Panc1 (cell line): ENCODE results near the gene RBL1. TPM values are rescaled to one million over a fixed set of nuclear protein-coding genes. Genes with fewer than 3 reads are reported as not detected.

Source experiments
- ATAC-seq: fragments of 200-7000 bp; cut with Tn5 transposase; 2 replicates; pipeline ENCODE4 v1.9.1; 2020; ENCODE audit warnings: mild to moderate bottlenecking, moderate library complexity
- BruUV-seq: library from RNA; stranded (reverse); fragments of 400-500 nt; replicated peaks from 2 replicates; lab custom pipeline; 2021; lab: Mats Ljungman, UMichigan
- CTCF ChIA-PET: fragments of 300-600 bp; sonication (Branson Sonifier 250); formaldehyde crosslinking; loops from one replicate; lab custom pipeline; 2022; ENCODE audit warnings: antibody characterized with exemption; lab: Charles Lee
- POLR2A ChIA-PET: fragments of 300-600 bp; sonication (Branson Sonifier 250); formaldehyde crosslinking; loops from one replicate; lab custom pipeline; 2022; ENCODE audit warnings: antibody characterized with exemption; lab: Charles Lee
- DNase-seq: peaks from one replicate; pipeline ENCODE4 v3.0.0-alpha.2; 2010; ENCODE audit warnings: low read depth, low spot score
- H3K27ac ChIP-seq: 2 replicates; pipeline ENCODE4 v1.5.1; 2011; ENCODE audit warnings: mild to moderate bottlenecking, low read length, inconsistent platforms
- H3K27me3 ChIP-seq: fragments of 200-500 bp; sonication (Bioruptor generic); 2 replicates; pipeline ENCODE4 v1.6.0; 2014; ENCODE audit warnings: low read length, inconsistent platforms; ENCODE audit not compliant: control insufficient read depth, insufficient read depth
- H3K36me3 ChIP-seq: fragments of 200-500 bp; sonication (Bioruptor generic); 2 replicates; pipeline ENCODE4 v1.5.1; 2014; ENCODE audit warnings: inconsistent platforms, mild to moderate bottlenecking, low read length, moderate library complexity; ENCODE audit not compliant: control insufficient read depth, insufficient read depth
- H3K4me1 ChIP-seq: 2 replicates; pipeline ENCODE4 v1.5.1; 2011; ENCODE audit warnings: inconsistent platforms, mild to moderate bottlenecking, low read length, moderate library complexity; ENCODE audit not compliant: control insufficient read depth, insufficient read depth
- H3K4me3 ChIP-seq, 2 experiments: 2 replicates each; pipeline ENCODE4 v1.5.1; 2011 to 2012; ENCODE audit warnings: low read depth in 2 of 2, low read length in 2 of 2, mild to moderate bottlenecking in 2 of 2, inconsistent platforms in 1 of 2, moderate library complexity in 1 of 2
- H3K9me3 ChIP-seq: fragments of 200-500 bp; sonication (Bioruptor generic); 2 replicates; pipeline ENCODE4 v1.5.1; 2014; ENCODE audit warnings: low read depth, mild to moderate bottlenecking, inconsistent platforms, low read length, moderate library complexity; ENCODE audit not compliant: control insufficient read depth, insufficient read depth
- POLR2AphosphoS5 ChIP-seq: IDR thresholded peaks from 2 replicates; pipeline ENCODE4 v1.6.1; 2012; ENCODE audit warnings: mild to moderate bottlenecking, low read depth, low read length, moderate library complexity
- SIN3A ChIP-seq: IDR thresholded peaks from 2 replicates; pipeline ENCODE4 v1.6.1; 2012; ENCODE audit warnings: low read depth, mild to moderate bottlenecking, low read length, moderate library complexity, borderline replicate concordance; ENCODE audit not compliant: insufficient read depth
- TCF7L2 ChIP-seq: IDR thresholded peaks from 2 replicates; pipeline ENCODE4 v1.6.1; 2011; ENCODE audit warnings: mild to moderate bottlenecking, low read depth, low read length, inconsistent platforms
- in situ Hi-C: cut with HindIII; loops from 2 replicates; pipeline ENCODE4 v1.10.0; 2016; ENCODE audit warnings: low sequenced_read_pairs, low pct_unique_long_range_greater_than_20kb
- intact Hi-C: fragments of 100-400 bp; cut with micrococcal nuclease; formaldehyde crosslinking; loops from one replicate; pipeline ENCODE4 v1.10.0; 2022; ENCODE audit not compliant: unreplicated experiment
- total RNA-seq: library from RNA; stranded (reverse); gene quantifications from one replicate; pipeline ENCODE4 v1.2.1, GENCODE V29; 2021; ENCODE audit not compliant: unreplicated experiment
- TF ChIP-seq, protein P1 (sequence below), 2 experiments: IDR thresholded peaks; 2 replicates each; pipeline ENCODE4 v1.6.1; 2011 to 2012; ENCODE audit warnings: low read depth in 2 of 2, control low read depth in 1 of 2, low read length in 1 of 2, mild to moderate bottlenecking in 1 of 2, moderate library complexity in 1 of 2; ENCODE audit not compliant: insufficient read depth in 1 of 2
- TF ChIP-seq, protein P2 (sequence below): fragments of 450-650 bp; IDR thresholded peaks from 2 replicates; pipeline ENCODE4 v1.5.1; 2017; ENCODE audit warnings: mild to moderate bottlenecking

RBL1 gene
- total RNA-seq, 1 experiment from 2014 or later, result 14.0 TPM

DNA sequence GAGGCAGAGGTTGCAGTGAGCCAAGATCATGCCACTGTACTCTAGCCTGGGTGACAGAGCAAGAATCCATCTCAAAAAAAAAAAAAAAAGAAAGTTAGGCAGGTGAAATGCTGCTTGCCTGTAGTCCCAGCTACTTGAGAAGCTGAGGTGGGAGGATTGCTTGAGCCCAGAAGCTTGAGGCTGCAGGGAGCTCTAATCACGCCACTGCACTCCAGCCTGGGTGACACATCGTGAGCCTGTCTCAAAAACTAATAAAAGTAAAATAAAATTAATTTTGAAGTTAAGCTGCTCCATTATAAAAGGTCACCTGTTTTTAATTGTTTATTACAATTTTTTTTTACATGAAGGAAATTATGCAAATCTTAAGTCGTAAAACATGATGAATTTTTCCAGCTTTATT, 121.1 kb downstream of the RBL1 start:
- CTCF ChIA-PET, result interaction anchor here (0.7 kb wide), 1 partner anchor 380 kb away, joined by 5 read pairs; no protein-coding TSS in a partner anchor
- Histone ChIP-seq H3K27ac (no peak overlapping the region), H3K27me3 (no peaks in the 10 kb centered on the region), H3K9me3 (no peaks in the 10 kb centered on the region), H3K4me3 (no peak overlapping the region), H3K36me3 (no peaks in the 10 kb centered on the region), H3K4me1 (no peaks in the 10 kb centered on the region)
- TF ChIP-seq, protein P1, sequence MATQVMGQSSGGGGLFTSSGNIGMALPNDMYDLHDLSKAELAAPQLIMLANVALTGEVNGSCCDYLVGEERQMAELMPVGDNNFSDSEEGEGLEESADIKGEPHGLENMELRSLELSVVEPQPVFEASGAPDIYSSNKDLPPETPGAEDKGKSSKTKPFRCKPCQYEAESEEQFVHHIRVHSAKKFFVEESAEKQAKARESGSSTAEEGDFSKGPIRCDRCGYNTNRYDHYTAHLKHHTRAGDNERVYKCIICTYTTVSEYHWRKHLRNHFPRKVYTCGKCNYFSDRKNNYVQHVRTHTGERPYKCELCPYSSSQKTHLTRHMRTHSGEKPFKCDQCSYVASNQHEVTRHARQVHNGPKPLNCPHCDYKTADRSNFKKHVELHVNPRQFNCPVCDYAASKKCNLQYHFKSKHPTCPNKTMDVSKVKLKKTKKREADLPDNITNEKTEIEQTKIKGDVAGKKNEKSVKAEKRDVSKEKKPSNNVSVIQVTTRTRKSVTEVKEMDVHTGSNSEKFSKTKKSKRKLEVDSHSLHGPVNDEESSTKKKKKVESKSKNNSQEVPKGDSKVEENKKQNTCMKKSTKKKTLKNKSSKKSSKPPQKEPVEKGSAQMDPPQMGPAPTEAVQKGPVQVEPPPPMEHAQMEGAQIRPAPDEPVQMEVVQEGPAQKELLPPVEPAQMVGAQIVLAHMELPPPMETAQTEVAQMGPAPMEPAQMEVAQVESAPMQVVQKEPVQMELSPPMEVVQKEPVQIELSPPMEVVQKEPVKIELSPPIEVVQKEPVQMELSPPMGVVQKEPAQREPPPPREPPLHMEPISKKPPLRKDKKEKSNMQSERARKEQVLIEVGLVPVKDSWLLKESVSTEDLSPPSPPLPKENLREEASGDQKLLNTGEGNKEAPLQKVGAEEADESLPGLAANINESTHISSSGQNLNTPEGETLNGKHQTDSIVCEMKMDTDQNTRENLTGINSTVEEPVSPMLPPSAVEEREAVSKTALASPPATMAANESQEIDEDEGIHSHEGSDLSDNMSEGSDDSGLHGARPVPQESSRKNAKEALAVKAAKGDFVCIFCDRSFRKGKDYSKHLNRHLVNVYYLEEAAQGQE (IDR thresholded peaks at IDR 0.05; ENCODE audit: insufficient read depth in 1 of 2, low read depth in 2 of 2, low read length in 1 of 2), result no peak
- TF ChIP-seq SIN3A, result no peak
- TF ChIP-seq, protein P2, sequence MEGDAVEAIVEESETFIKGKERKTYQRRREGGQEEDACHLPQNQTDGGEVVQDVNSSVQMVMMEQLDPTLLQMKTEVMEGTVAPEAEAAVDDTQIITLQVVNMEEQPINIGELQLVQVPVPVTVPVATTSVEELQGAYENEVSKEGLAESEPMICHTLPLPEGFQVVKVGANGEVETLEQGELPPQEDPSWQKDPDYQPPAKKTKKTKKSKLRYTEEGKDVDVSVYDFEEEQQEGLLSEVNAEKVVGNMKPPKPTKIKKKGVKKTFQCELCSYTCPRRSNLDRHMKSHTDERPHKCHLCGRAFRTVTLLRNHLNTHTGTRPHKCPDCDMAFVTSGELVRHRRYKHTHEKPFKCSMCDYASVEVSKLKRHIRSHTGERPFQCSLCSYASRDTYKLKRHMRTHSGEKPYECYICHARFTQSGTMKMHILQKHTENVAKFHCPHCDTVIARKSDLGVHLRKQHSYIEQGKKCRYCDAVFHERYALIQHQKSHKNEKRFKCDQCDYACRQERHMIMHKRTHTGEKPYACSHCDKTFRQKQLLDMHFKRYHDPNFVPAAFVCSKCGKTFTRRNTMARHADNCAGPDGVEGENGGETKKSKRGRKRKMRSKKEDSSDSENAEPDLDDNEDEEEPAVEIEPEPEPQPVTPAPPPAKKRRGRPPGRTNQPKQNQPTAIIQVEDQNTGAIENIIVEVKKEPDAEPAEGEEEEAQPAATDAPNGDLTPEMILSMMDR, result no peak
- intact Hi-C loops (no loop called here), in situ Hi-C loops (no loop called here)
- POLR2A ChIA-PET, result no interaction called here
- no peak for ATAC-seq
- BruUV-seq, result no TSS peak
- DNase-seq, result no peak

DNA sequence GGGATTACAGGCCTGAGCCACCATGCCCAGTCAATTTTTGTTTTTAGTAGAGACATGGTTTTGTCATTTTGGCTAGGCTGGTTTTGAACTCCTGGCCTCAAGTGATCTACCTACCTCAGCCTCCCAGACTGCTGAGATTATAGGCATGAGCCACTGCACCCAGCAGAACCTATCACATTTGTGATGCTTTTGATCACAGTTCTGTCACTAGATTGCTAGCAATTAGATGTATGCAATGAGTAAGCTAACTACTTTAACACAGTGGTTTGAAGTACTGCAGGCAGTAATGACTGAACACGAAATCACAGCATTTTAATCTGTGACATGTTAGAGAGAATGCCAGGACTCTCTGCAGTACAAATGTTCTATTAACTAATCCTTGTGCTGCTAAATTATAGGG, 124.7 kb downstream of the RBL1 start:
- POLR2A ChIA-PET, result no interaction called here
- intact Hi-C loops (no loop called here), in situ Hi-C loops (no loop called here)

More for the DNA sequence above, 124.7 kb downstream of the RBL1 start:
- BruUV-seq, result no TSS peak
- Histone ChIP-seq H3K4me3 (no peak overlapping the region), H3K4me1 (no peaks in the 10 kb centered on the region), H3K9me3 (no peaks in the 10 kb centered on the region), H3K27me3 (no peaks in the 10 kb centered on the region), H3K36me3 (no peaks in the 10 kb centered on the region), H3K27ac (no peak overlapping the region)
- DNase-seq (no peak), ATAC-seq (no peak)
- TF ChIP-seq, protein P2, result no peak
- TF ChIP-seq POLR2AphosphoS5 (no peak), SIN3A (no peak), TCF7L2 (no peak)
- TF ChIP-seq, protein P1 (IDR thresholded peaks at IDR 0.05; ENCODE audit: insufficient read depth in 1 of 2, low read depth in 2 of 2, low read length in 1 of 2), result no peak
- CTCF ChIA-PET, result no interaction called here
